Measurements from ENCODE around the gene OAS1. TPM values are rescaled to one million over a fixed set of nuclear protein-coding genes. Genes with fewer than 3 reads are reported as not detected.

OAS1 gene
- total and polyA plus RNA-seq, 2 donors (not counting 1 experiment from before 2014, with no cell fraction given): 48.3 to 70.2 TPM

DNA sequence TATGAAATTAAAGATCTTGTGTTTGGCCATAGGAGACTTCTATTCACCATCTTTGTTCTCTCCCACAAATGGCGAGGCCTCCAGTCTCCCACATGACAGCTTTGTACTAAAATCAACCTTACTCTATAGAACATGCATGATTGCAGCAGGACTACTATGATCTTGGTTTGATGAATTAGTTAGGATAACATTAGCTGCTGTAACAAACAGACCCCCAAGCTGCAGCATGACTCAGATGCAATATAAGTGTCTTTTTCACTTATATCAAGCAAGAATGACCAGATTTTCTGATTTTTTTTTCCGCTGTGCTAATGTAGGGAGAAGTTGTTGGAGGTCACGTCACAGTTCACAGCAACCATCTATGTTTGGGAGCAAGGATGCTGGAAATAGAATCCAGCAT is 20.7 kb downstream of the OAS1 start:
- Histone ChIP-seq H3K4me3 (ENCODE audit: control extremely low read depth in 1 of 5, extremely low read depth in 1 of 5, insufficient read depth in 1 of 5, low read depth in 2 of 5, low read length in 4 of 5) (no peak overlapping the region), H2AFZ (ENCODE audit: insufficient read depth, low read depth, low read length, poor library complexity, severe bottlenecking) (no peak overlapping the region), H4K20me1 (ENCODE audit: control insufficient read depth, insufficient read depth, low read length, poor library complexity, severe bottlenecking) (no peaks in the 10 kb centered on the region), H3K4me1 (ENCODE audit: control insufficient read depth in 2 of 2, insufficient read depth in 2 of 2, low read length in 2 of 2) (peaks cover 20 to 36% of the 10 kb centered on the region in 2 donors), H3K9ac (ENCODE audit: low read length) (no peak overlapping the region), H3K27ac (ENCODE audit: low read length in 2 of 2) (peak overlapping the region in 1 of 2 donors; percentile 13), H3K79me2 (ENCODE audit: control insufficient read depth, insufficient read depth, low read length) (no peaks in the 10 kb centered on the region), H3K27me3 (replicated peaks in 1 of 4; ENCODE audit: control extremely low read depth in 1 of 4, control insufficient read depth in 3 of 4, insufficient read depth in 4 of 4, low read length in 3 of 4) (no peaks in the 10 kb centered on the region), H3K9me3 (ENCODE audit: control extremely low read depth in 1 of 3, control insufficient read depth in 2 of 3, insufficient read depth in 1 of 3, low read length in 2 of 3) (peaks cover 0 to 12% (median 0%) of the 10 kb centered on the region in 3 donors), H3K36me3 (replicated peaks in 1 of 2; ENCODE audit: control extremely low read depth in 1 of 2, control insufficient read depth in 1 of 2, extremely low read depth in 1 of 2, insufficient read depth in 2 of 2, low read length in 1 of 2) (peaks cover 0 to 15% of the 10 kb centered on the region in 2 experiments), H3K4me2 (replicated peaks; ENCODE audit: low read depth, low read length, poor library complexity, severe bottlenecking) (no peak overlapping the region)
- CTCF ChIA-PET: interaction anchor here (1.2 to 1.9 kb wide), 4 partner anchors 11 to 65 kb away, joined by 3 to 7 read pairs (median 4); partner anchors contain the start of gene OAS3
- POLR2A ChIA-PET: no interaction called here
- no CpG with 5 or more reads among the region's 3 CpGs for WGBS (ENCODE audit: insufficient coverage)
- ATAC-seq (ENCODE audit: low read depth) (no peak), DNase-seq (no peak)
- intact Hi-C loops (cut with micrococcal nuclease): loop anchor here (2.0 kb wide), 1 partner anchor 21 kb away; the partner anchor contains the start of gene OAS1
- no peaks in the 10 kb centered on the region for H3K9me3 Mint-ChIP-seq (ENCODE audit: insufficient read depth)
- peak overlapping the region; percentile 63 for H3K27ac Mint-ChIP-seq
- TF ChIP-seq EZH2 (IDR thresholded peaks at IDR 0.05; ENCODE audit: borderline replicate concordance, insufficient read depth, low read depth, low read length, poor library complexity, severe bottlenecking): no peak
- TF ChIP-seq, protein P1, sequence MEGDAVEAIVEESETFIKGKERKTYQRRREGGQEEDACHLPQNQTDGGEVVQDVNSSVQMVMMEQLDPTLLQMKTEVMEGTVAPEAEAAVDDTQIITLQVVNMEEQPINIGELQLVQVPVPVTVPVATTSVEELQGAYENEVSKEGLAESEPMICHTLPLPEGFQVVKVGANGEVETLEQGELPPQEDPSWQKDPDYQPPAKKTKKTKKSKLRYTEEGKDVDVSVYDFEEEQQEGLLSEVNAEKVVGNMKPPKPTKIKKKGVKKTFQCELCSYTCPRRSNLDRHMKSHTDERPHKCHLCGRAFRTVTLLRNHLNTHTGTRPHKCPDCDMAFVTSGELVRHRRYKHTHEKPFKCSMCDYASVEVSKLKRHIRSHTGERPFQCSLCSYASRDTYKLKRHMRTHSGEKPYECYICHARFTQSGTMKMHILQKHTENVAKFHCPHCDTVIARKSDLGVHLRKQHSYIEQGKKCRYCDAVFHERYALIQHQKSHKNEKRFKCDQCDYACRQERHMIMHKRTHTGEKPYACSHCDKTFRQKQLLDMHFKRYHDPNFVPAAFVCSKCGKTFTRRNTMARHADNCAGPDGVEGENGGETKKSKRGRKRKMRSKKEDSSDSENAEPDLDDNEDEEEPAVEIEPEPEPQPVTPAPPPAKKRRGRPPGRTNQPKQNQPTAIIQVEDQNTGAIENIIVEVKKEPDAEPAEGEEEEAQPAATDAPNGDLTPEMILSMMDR (IDR thresholded peaks at IDR 0.05): no peak
- peaks cover 42% of the 10 kb centered on the region for H3K4me1 Mint-ChIP-seq
- no peaks in the 10 kb centered on the region for H3K27me3 Mint-ChIP-seq
- H3K4me3 Mint-ChIP-seq: peak overlapping the region; percentile 32

DNA sequence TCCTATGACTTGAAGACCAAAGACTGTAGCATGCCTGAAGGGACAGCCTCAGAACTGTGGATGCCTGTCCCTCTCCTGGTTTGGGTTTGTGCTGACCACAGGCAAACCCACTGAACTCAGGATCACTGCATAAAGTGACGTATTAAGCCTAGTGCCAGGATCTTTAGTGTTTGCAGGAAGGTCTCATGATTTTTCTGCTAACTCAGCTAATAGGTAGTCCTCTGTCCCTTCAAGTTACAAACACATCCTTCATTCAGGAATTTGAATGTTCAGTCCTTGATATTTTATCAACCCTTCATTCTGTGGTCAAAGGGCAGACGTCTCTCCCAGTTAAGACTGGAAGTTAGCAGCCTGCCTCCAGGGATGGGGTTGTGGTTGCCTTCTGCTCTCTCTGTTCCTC is 21.2 kb downstream of the OAS1 start:
- ChIA-PET POLR2A (no interaction called here), CTCF (interaction anchor here (1.2 to 1.9 kb wide), 5 partner anchors 10 to 102 kb away, joined by 3 to 7 read pairs (median 4); partner anchors contain the start of gene OAS3)
- WGBS (ENCODE audit: insufficient coverage): 100% methylated on average over 1 of the region's 2 CpGs
- no peak overlapping the region for H3K4me3 ChIP-seq (ENCODE audit: control extremely low read depth in 1 of 5, extremely low read depth in 1 of 5, insufficient read depth in 1 of 5, low read depth in 2 of 5, low read length in 4 of 5)
- DNase-seq: no peak
- TF ChIP-seq EZH2 (IDR thresholded peaks at IDR 0.05; ENCODE audit: borderline replicate concordance, insufficient read depth, low read depth, low read length, poor library complexity, severe bottlenecking): no peak
- TF ChIP-seq, protein P1 (IDR thresholded peaks at IDR 0.05): no peak
- no peak overlapping the region for H3K4me3 Mint-ChIP-seq
- intact Hi-C loops (cut with micrococcal nuclease): loop anchor here (2.0 kb wide), 1 partner anchor 21 kb away; the partner anchor contains the start of gene OAS1
- no peak overlapping the region for H3K4me2 ChIP-seq (replicated peaks; ENCODE audit: low read depth, low read length, poor library complexity, severe bottlenecking)
- H3K9ac ChIP-seq (ENCODE audit: low read length): no peak overlapping the region
- no peaks in the 10 kb centered on the region for H4K20me1 ChIP-seq (ENCODE audit: control insufficient read depth, insufficient read depth, low read length, poor library complexity, severe bottlenecking)
- H3K27me3 Mint-ChIP-seq: no peaks in the 10 kb centered on the region
- H3K27ac Mint-ChIP-seq: no peak overlapping the region
- no peaks in the 10 kb centered on the region for H3K9me3 Mint-ChIP-seq (ENCODE audit: insufficient read depth)
- peaks cover 20 to 36% of the 10 kb centered on the region in 2 donors for H3K4me1 ChIP-seq (ENCODE audit: control insufficient read depth in 2 of 2, insufficient read depth in 2 of 2, low read length in 2 of 2)
- H3K79me2 ChIP-seq (ENCODE audit: control insufficient read depth, insufficient read depth, low read length): no peaks in the 10 kb centered on the region
- no peak overlapping the region for H3K27ac ChIP-seq (ENCODE audit: low read length in 2 of 2)
- no peaks in the 10 kb centered on the region for H3K27me3 ChIP-seq (replicated peaks in 1 of 4; ENCODE audit: control extremely low read depth in 1 of 4, control insufficient read depth in 3 of 4, insufficient read depth in 4 of 4, low read length in 3 of 4)
- no peak for ATAC-seq (ENCODE audit: low read depth)
- peaks cover 42% of the 10 kb centered on the region for H3K4me1 Mint-ChIP-seq
- peaks cover 0 to 12% (median 0%) of the 10 kb centered on the region in 3 donors for H3K9me3 ChIP-seq (ENCODE audit: control extremely low read depth in 1 of 3, control insufficient read depth in 2 of 3, insufficient read depth in 1 of 3, low read length in 2 of 3)
- peaks cover 0 to 15% of the 10 kb centered on the region in 2 experiments for H3K36me3 ChIP-seq (replicated peaks in 1 of 2; ENCODE audit: control extremely low read depth in 1 of 2, control insufficient read depth in 1 of 2, extremely low read depth in 1 of 2, insufficient read depth in 2 of 2, low read length in 1 of 2)
- no peak overlapping the region for H2AFZ ChIP-seq (ENCODE audit: insufficient read depth, low read depth, low read length, poor library complexity, severe bottlenecking)
